HCT116 (cell line): ENCODE measurements around the gene TXLNG. TPM values are rescaled to one million over a fixed set of nuclear protein-coding genes. Genes with fewer than 3 reads are reported as not detected.

Source experiments
- ATAC-seq: fragments of 200-7000 bp; cut with Tn5 transposase; 2 replicates; pipeline ENCODE4 v1.9.1; 2020; ENCODE audit warnings: mild to moderate bottlenecking, moderate library complexity
- BruUV-seq: library from RNA; stranded (reverse); fragments of 400-500 nt; replicated peaks from 2 replicates; lab custom pipeline; 2021; lab: Mats Ljungman, UMichigan
- CTCF ChIA-PET: fragments of 300-600 bp; sonication (Branson Sonifier 250); formaldehyde crosslinking; loops from one replicate; lab custom pipeline; 2021; ENCODE audit warnings: antibody characterized with exemption; lab: Charles Lee
- POLR2A ChIA-PET: fragments of 300-600, 350-600 bp; sonication (Branson Sonifier 250); formaldehyde crosslinking; loops from one replicate; lab custom pipeline; 2021; ENCODE audit warnings: antibody characterized with exemption; lab: Charles Lee
- RAD21 ChIA-PET, 2 experiments: fragments of 300-600 bp; sonication (Branson Sonifier 250); formaldehyde crosslinking; loops; one replicate each; lab custom pipeline; 2023; ENCODE audit warnings: low total read pairs in 2 of 2; ENCODE audit not compliant: uncharacterized antibody in 2 of 2, unreplicated experiment in 2 of 2, low non-redundant PET in 1 of 2; lab: Charles Lee
- DNase-seq: peaks from one replicate; pipeline ENCODE4 v3.0.0-alpha.2; 2010; ENCODE audit warnings: low read depth, low spot score
- H2AFZ ChIP-seq: fragments of 200-600 bp; shearing (Covaris generic), sonication (generic); 2 replicates; pipeline ENCODE4 v1.6.1; 2017; ENCODE audit warnings: low read depth, mixed run types, mixed read lengths, antibody characterized with exemption, low read length; ENCODE audit not compliant: poor library complexity, severe bottlenecking
- H3K27ac ChIP-seq: 2 replicates; pipeline ENCODE4 v1.5.1; 2012; ENCODE audit warnings: low read depth, low read length
- H3K27me3 ChIP-seq: fragments of 200-600 bp; sonication (generic); 2 replicates; pipeline ENCODE4 v1.6.1; 2016; ENCODE audit warnings: mixed run types, low read length, mixed read lengths; ENCODE audit not compliant: insufficient read depth
- H3K36me3 ChIP-seq, 2 experiments: fragments of 200-500 bp in 1 of 2; fragments of 200-600 bp in 1 of 2; sonication (Bioruptor generic) in 1 of 2; sonication (generic) in 1 of 2; 2 replicates each; pipeline versions ENCODE4 v1.5.1 to v1.6.1; 2014 to 2016; ENCODE audit warnings: low read length in 2 of 2, inconsistent platforms in 1 of 2, mixed read lengths in 1 of 2, mixed run types in 1 of 2; ENCODE audit not compliant: insufficient read depth in 2 of 2, control insufficient read depth in 1 of 2
- H3K4me1 ChIP-seq, 2 experiments: fragments of 200-600 bp in 1 of 2; sonication (generic) in 1 of 2; 2 replicates each; pipeline versions ENCODE4 v1.5.1 to v1.6.1; 2012 to 2017; ENCODE audit warnings: low read length in 2 of 2, inconsistent platforms in 1 of 2, mild to moderate bottlenecking in 1 of 2, mixed read lengths in 1 of 2, mixed run types in 1 of 2, moderate library complexity in 1 of 2; ENCODE audit not compliant: insufficient read depth in 2 of 2, control insufficient read depth in 1 of 2
- H3K4me2 ChIP-seq: fragments of 200-600 bp; sonication (generic); 2 replicates; pipeline ENCODE4 v1.6.1; 2017; ENCODE audit warnings: mixed run types, low read length, mixed read lengths
- H3K4me3 ChIP-seq, 2 experiments: fragments of 200-600 bp in 1 of 2; sonication (generic) in 1 of 2; replicated peaks in 1 of 2; 2 replicates each; pipeline ENCODE4 v1.5.1; 2011 to 2016; ENCODE audit warnings: low read length in 2 of 2, control low read depth in 1 of 2, low read depth in 1 of 2, mild to moderate bottlenecking in 1 of 2, mixed read lengths in 1 of 2, mixed run types in 1 of 2
- H3K79me2 ChIP-seq: fragments of 200-600 bp; sonication (generic); 2 replicates; pipeline ENCODE4 v1.6.1; 2017; ENCODE audit warnings: mild to moderate bottlenecking, mixed run types, low read length, moderate library complexity, mixed read lengths; ENCODE audit not compliant: insufficient read depth
- H3K9ac ChIP-seq: fragments of 200-600 bp; sonication (generic); 2 replicates; pipeline ENCODE4 v1.6.1; 2016; ENCODE audit warnings: low read length, mixed read lengths
- H3K9me2 ChIP-seq: fragments of 200-600 bp; sonication (generic), shearing (Covaris generic); 2 replicates; pipeline ENCODE4 v1.6.1; 2017; ENCODE audit warnings: mixed run types, mild to moderate bottlenecking, moderate library complexity; ENCODE audit not compliant: insufficient read depth
- H3K9me3 ChIP-seq, 2 experiments: fragments of 200-500 bp in 1 of 2; fragments of 200-600 bp in 1 of 2; sonication (Bioruptor generic) in 1 of 2; sonication (generic) in 1 of 2; 2 replicates each; pipeline ENCODE4 v1.6.1; 2014 to 2017; ENCODE audit warnings: low read length in 2 of 2, mixed read lengths in 2 of 2, inconsistent platforms in 1 of 2, low read depth in 1 of 2, mild to moderate bottlenecking in 1 of 2, mixed run types in 1 of 2, moderate library complexity in 1 of 2; ENCODE audit not compliant: control insufficient read depth in 1 of 2, insufficient read depth in 1 of 2
- H4K20me1 ChIP-seq: fragments of 200-600 bp; sonication (generic), shearing (Covaris generic); 2 replicates; pipeline ENCODE4 v1.6.1; 2017; ENCODE audit warnings: mixed run types, mild to moderate bottlenecking, moderate library complexity; ENCODE audit not compliant: insufficient read depth
- CBX3 ChIP-seq: IDR thresholded peaks from 2 replicates; pipeline ENCODE4 v1.6.1; 2012; ENCODE audit warnings: low read depth
- EZH2 ChIP-seq: fragments of 200-600 bp; sonication (generic); IDR thresholded peaks from 2 replicates; pipeline ENCODE4 v1.6.1; 2017; ENCODE audit warnings: antibody characterized with exemption, mixed run types
- POLR2A ChIP-seq: IDR thresholded peaks from 2 replicates; pipeline ENCODE4 v1.7.0; 2011; ENCODE audit warnings: borderline replicate concordance; ENCODE audit not compliant: insufficient read depth, insufficient read length; ENCODE audit errors: extremely low read depth
- POLR2AphosphoS5 ChIP-seq: IDR thresholded peaks from 2 replicates; pipeline ENCODE4 v1.6.1; 2011; ENCODE audit warnings: mild to moderate bottlenecking, low read depth, low read length, moderate library complexity
- RAD21 ChIP-seq: IDR thresholded peaks from 2 replicates; pipeline ENCODE4 v1.6.1; 2012; ENCODE audit warnings: low read depth, mild to moderate bottlenecking
- intact Hi-C: fragments of 100-400 bp; cut with micrococcal nuclease; formaldehyde crosslinking; loops from 2 replicates; pipeline ENCODE4 v1.10.0; 2022
- total RNA-seq: library from RNA; stranded (reverse); gene quantifications from one replicate; pipeline ENCODE4 v1.2.1, GENCODE V29; 2021; ENCODE audit not compliant: unreplicated experiment
- TF ChIP-seq, protein P1 (sequence below), 3 experiments: fragments of 200-600 bp in 1 of 3; sonication (generic) in 1 of 3; IDR thresholded peaks in 2 of 3; conservative IDR thresholded peaks in 1 of 3; 2 replicates each; pipeline ENCODE4 v1.5.1; 2012 to 2017; ENCODE audit warnings: low read depth in 2 of 3, low read length in 2 of 3, antibody characterized with exemption in 1 of 3, borderline replicate concordance in 1 of 3, control low read depth in 1 of 3, mild to moderate bottlenecking in 1 of 3, mixed read lengths in 1 of 3, mixed run types in 1 of 3, moderate library complexity in 1 of 3; ENCODE audit not compliant: insufficient read depth in 1 of 3

Gene TXLNG
- total RNA-seq, 1 experiment from 2014 or later = 22.9 TPM

DNA sequence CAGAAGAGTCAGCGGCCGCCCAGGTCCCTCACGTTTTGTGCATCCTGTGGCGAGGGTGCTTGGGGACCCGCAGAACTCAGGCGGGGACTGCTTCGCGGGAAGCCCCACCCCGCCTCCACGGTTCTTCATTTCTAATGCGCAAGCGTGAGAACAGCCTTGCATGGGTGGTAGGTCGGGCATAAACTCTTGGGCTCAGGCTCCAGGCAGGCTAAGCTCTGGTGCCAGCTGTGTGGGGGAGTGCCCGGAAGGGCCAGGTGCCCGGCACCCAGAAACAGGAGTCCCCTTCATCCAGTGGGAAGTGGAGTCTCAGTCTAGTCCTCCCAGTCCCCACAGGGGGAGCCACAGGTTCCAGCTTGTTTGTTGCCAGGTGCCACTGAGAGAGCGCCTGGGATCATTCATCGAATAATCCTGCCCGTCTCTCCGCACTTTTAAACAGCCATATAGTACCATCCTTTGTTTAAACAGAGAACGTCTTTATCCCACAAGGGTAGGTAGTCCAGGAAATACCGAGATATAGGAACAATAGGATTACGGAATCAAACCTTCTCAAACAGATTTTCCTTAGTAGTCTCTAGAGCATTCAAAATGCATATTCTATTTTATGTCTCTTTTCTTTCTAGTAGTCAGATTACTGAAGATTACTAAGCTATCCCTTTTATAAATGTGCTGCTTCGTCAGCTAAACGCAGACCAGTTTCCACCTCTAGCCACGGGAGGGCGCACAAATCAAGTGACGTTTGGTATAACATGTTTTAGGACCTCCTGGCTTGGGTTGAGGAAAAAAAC, 96.6 kb downstream of the TXLNG start:
- POLR2A ChIA-PET = interaction anchor here (0.6 to 2.0 kb wide), 4 partner anchors 9 to 180 kb away, joined by 3 to 11 read pairs (median 5); no protein-coding TSS in a partner anchor

More for the DNA sequence above, 96.6 kb downstream of the TXLNG start:
- BruUV-seq = no TSS peak
- H3K4me2 ChIP-seq = peak overlapping the region; percentile 83
- H3K27ac ChIP-seq = peak overlapping the region; percentile 55
- ATAC-seq = peak; percentile 90
- no peaks in the 10 kb centered on the region for H3K79me2 ChIP-seq
- H3K4me3 ChIP-seq = peak overlapping the region; percentile 41 to 58
- no peaks in the 10 kb centered on the region for H3K36me3 ChIP-seq
- TF ChIP-seq POLR2AphosphoS5 = no peak
- TF ChIP-seq CBX3 = peak; percentile 62
- TF ChIP-seq, protein P1, sequence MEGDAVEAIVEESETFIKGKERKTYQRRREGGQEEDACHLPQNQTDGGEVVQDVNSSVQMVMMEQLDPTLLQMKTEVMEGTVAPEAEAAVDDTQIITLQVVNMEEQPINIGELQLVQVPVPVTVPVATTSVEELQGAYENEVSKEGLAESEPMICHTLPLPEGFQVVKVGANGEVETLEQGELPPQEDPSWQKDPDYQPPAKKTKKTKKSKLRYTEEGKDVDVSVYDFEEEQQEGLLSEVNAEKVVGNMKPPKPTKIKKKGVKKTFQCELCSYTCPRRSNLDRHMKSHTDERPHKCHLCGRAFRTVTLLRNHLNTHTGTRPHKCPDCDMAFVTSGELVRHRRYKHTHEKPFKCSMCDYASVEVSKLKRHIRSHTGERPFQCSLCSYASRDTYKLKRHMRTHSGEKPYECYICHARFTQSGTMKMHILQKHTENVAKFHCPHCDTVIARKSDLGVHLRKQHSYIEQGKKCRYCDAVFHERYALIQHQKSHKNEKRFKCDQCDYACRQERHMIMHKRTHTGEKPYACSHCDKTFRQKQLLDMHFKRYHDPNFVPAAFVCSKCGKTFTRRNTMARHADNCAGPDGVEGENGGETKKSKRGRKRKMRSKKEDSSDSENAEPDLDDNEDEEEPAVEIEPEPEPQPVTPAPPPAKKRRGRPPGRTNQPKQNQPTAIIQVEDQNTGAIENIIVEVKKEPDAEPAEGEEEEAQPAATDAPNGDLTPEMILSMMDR (IDR thresholded peaks at IDR 0.05 in 2 of 3, conservative IDR thresholded peaks at IDR 0.05 in 1 of 3; ENCODE audit: borderline replicate concordance in 1 of 3, insufficient read depth in 1 of 3, low read depth in 2 of 3, low read length in 2 of 3) = peak; percentile 54 to 75 (median 61); a peak in 5 of 6 replicates
- TF ChIP-seq POLR2A = peak; percentile 28
- TF ChIP-seq EZH2 = no peak
- TF ChIP-seq RAD21 = peak; percentile 70
- no peaks in the 10 kb centered on the region for H4K20me1 ChIP-seq
- H3K4me1 ChIP-seq = peaks cover 3 to 9% of the 10 kb centered on the region in 2 experiments; a peak in 3 of 4 replicates
- peak overlapping the region; percentile 63 for H3K9ac ChIP-seq
- ChIA-PET CTCF (interaction anchor here (0.7 to 5.5 kb wide), 9 partner anchors 9 to 200 kb away, joined by 3 to 88 read pairs (median 6); partner anchors contain the start of gene RBBP7), RAD21 (interaction anchor here (0.6 to 2.3 kb wide), 4 partner anchors 62 to 164 kb away, joined by 3 to 13 read pairs (median 8); partner anchors contain the start of gene REPS2 (in 1 of the 2))
- H2AFZ ChIP-seq = peak overlapping the region; percentile 84
- intact Hi-C loops = loop anchor here (1.0 kb wide), 1 partner anchor 163 kb away; no protein-coding TSS in a partner anchor
- no peaks in the 10 kb centered on the region for H3K27me3 ChIP-seq
- peak; percentile 37 for DNase-seq
- no peaks in the 10 kb centered on the region for H3K9me2 ChIP-seq
- no peaks in the 10 kb centered on the region for H3K9me3 ChIP-seq
